Measurements from ENCODE around the gene STAT4.

The STAT4 gene

DNA sequence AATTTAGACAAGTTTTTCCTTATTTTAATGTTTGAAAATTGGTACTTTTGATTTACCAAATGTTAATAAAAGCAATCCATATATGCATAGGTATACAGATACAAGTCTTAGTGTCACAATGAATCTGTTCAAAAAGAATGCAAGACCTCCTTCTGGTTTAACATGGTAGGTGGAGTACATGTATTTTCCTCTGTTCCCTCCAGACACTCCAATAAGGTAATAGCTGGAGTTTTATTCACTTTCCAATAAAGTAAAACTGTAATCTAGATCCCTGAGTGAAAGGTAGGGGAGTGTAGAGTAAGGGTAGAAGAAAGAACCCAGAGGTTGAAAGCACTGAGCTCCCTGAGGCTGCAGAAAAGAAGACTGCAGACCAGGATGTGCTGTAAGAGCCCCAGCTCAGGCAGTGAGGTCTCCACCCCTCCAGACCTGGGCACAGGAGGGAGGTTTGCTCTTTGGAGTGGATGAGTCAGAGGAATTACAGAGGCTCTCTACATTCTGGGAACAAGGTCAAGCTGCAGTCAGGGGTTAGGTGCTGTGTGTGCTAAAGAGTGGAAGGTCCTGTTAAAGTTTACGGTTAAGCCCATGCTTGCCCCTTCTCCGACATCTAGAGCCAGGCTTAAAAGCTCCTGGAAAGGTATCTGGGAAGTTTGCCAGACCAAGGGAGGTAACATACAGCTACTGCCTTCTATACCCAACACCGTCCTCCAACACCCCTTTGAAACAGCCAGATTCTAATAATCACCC is 109.2 kb downstream of the STAT4 start:
- no peak for DNase-seq (ENCODE audit: low read depth)

DNA sequence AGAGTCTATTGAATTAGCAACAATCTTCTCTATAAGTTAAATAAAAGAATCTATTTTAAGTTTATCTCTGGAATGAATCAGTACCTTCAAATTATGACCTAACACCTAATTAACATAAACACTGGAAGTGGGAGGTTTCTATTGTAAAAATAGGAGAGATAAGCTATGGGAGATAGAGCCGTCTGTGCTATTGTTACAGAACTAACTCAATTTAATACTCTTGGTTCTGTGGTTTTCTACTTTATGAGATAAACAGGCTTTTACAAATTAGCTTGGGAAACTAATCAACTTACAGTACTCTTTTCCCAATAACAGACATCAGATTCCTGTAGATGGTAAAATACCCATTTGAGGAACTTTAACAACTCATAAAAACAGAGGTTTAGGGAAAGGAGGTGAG is 111.2 kb downstream of the STAT4 start:
- no peak for DNase-seq (ENCODE audit: low read depth)

DNA sequence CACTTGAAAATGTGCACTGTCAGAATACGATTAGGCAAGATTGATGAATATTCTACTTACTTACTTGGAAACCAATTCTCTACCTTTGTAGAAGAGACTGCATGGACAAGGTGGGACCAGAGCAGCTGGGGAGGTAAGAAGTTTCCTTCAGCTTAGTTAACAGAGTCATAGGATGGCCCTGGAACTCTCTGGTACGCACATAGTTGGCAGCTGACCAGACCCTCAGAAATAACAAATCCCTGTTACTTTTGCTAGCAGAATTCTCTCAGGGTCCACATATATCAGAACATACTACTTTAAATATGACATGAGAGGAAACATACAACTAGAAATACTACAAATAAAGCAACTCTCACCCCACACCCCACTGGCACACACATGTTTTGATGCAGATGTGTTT is 112.1 kb downstream of the STAT4 start:
- no peak for DNase-seq (ENCODE audit: low read depth)

DNA sequence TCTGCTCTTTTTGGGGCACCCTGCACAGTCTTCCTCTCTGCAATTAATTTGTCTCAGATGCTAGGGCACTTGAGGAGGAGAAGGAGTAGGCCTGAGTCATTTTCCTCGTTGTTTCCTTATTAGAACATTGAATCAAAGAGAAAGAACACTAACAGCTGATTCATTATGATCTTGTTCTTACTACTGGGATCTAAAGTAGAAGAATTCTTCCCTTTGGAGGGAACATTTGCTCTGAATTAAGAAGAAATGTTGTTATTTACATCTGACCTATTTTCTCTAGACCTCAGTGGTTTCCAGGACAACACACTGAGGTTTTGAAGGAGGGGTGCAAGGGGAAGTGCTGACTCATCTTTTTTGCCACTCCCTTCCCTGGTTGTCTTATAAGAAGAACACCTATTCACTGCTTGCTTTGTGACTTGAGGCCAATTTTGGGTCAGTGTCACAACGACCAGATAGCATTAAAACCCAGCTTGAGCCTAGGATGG is 112.5 kb downstream of the STAT4 start:
- DNase-seq (ENCODE audit: low read depth): peak; percentile 24

DNA sequence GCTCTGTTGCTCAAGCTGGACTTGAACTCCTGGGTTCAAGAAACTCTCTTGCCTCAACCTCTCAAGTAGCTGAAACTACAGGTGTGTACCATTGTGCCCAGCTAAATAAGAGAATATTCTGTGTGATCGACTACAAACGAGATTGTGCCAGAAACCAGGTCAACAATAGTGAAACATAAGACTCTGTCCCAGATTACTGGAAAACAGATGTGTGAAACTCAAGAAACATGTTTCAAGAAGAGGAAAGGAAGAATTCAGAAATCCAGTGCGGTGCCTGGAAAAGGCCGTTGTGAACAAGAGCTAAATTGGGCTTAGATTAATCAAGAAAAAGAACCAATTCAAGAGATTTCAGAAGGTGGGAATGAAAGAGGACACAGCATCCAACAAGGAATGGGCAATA is 113.4 kb downstream of the STAT4 start:
- no peak for DNase-seq (ENCODE audit: low read depth)

DNA sequence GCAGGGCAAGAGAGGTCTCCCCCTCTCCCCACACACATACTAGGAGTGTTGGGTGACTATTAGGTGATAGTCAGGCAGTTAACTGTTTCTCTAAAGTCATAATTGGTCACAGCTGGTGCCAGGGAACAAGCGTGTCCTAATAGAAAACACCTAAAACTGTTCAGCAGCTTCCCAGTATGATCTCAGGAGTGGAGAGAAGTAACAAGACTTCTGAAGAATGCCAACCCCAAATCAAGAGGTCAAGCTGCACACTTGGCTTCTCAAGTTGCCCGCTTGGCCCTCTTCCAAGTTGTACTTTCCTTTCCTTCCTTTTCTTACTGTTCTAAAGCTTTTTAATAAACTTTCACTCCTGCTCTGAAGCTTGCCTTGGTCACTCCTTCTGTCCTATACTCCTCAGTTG is 114.4 kb downstream of the STAT4 start:
- no peak for DNase-seq (ENCODE audit: low read depth)

DNA sequence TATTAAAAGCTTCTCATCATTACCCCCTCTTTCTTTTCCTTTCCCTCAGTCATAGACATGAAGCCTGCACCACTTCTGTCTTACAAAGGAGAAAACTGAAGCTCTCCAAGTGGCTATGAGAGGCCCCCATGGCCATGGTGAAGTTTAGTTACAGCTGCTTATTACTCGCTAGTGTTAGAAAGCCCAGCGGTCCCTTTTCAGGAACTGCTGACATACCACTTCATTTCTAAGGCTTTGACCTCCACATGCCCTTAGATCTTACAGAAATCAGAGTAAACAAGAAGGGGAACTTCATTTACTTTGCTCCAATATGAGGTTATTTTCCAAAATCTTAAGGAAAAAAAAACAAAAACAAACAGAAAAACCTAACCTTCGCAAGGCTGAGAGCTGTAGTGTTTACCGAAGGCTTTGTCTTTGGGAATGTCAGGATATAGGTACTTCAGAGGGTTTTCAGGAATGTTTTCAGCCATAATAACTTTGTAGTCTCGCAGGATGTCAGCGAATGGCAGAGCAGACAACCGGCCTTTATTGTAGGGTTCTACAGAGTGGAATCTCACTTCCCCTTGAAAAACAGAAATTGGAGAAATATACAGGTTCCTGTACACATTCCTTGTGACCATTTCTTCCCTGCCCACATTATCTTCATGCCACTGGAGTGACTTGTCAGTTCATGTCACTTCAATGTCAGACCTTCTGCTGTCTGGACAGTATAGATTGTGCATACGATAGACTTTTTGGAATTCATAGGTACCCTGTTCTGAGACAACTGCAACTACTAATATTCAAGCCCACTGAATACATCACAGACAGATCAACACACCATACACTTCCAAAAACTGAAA is 118.0 kb downstream of the STAT4 start:
- no peak for DNase-seq (ENCODE audit: low read depth)

DNA sequence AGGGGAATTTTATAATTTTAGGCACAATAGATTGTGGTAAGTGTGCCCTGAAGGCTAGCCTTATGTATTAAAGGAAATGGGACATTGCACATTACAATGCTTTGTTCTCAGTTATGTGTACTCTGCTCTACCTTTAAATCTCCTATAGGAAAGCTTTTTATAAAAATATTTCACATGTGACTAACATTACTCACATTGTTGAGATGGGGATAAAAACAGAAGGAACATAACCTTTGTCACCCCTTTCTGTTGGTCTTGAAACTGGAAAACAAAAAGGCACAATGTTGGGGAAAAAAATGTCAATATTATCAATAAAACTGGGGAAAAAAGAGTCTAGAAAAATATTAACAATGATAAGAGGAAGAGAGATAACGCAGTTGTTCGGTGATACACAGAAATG is 119.5 kb downstream of the STAT4 start:
- no peak for DNase-seq (ENCODE audit: low read depth)

DNA sequence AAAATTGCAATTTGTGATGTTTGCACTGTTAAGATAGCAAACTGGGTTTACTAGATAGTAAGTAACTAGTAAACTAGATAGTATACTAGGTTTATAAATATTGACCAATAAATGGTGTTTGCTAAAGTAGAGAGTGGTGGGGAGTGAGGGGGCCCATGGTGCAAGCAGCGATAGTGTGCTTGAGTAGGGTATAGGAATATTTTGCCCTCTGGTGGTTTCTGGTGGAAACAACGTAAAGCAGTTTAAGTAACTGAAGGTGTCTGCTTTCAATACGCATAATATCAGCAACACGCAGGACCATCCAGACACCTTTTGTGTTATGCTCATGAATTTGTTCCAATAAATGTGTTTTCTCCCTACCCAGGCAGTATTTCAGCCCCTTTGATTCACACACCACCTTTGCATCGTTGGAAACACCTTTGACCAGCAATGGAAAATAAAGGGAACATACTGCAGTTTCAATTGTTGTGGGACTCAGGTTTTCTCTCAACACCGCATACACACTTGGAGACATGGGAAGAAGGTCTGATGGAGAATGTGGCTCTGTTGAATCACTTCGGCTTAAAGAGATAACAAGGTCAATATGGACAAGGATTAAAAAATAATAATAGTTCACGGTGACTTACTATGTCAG is 120.2 kb downstream of the STAT4 start:
- no peak for DNase-seq (ENCODE audit: low read depth)

DNA sequence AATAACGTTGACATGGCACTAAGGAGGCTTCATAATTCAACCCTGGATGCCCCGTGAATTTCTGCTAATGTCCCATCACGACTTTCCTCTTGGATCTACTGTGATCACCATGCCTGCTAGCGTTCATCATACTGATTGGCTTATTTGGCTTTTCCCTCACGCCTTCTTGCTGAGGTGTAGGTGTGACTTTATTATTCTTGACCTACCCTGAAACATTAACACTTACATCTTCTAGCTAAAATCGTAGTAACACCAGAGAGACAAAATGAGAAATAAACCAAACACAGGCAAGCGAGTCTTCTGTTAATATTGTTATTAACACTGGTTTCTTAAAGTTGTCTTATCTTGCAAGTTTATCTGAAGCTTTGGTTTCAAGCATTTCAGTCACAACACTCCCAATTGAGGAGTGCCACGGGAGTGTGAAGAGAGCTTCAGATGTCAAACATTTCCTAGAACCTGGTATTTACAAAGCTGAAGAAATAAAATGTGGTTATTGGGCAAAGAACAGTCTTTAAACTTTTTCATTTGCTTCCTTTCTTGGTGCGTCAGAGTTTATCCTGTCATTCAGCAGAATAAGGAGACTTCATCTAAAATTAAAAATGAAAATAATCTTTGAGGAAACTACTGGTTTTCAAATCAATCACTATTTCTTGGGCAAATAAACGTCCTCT is 121.4 kb downstream of the STAT4 start:
- DNase-seq (ENCODE audit: low read depth): no peak

DNA sequence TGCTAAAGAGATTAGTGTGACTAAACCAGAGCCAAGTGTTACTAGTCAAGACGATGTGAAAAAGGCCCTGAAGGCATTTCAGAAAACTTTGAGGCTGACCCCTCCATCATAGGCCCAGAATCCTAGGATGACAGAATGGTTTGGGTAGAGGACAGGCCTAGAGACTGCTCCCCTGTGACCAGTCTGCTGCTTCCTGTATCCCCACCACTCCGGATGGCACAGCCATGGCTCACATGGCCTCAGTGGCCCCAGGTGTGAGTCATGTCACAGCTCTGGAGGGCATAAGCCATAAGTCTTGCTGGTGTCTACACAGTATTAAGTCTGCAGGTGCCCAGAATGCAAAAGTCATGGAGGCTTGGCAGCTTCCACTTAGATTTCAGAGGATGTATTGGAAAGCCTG is 124.4 kb downstream of the STAT4 start:
- no peak for DNase-seq (ENCODE audit: low read depth)

DNA sequence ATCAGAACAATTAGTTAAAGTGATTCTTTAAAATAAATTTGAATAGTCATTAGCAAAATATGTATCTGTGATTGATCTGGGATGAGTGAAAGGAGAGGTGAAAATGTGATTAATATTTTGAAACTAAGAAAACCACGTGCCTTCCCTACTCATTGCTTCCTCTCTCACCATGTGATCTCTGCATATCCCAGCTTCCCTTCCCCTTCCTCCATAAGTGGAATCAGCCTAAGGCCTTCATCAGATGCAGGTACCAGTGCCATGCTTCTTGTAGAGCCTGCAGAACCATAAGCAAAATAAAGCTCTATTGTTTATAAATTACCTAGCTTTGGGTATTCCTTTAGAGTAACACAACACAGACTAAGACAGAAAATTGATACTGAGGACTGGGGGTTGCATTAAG is 125.7 kb downstream of the STAT4 start:
- DNase-seq (ENCODE audit: low read depth): no peak

DNA sequence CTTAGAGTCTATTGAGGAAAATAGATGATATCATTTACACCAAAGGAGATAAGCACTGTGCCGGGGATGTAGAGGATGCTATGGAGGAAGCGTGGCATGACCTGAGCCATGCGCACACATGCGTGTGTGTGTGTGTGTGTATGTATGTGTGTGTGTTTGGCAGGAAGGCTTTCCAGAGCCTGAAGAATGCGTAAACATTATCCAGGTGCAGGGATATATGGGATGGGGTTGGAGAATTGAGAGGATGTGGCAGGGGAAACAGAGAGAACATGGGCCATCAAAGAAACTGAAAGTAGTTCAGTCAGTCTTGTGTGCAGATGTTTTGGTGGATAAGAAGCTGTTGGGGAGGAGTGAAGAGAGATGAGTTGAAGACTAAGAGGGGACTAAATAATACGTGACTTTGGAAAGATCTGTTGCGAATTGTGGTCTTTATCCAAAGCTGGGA is 127.5 kb downstream of the STAT4 start:
- DNase-seq (ENCODE audit: low read depth): no peak

DNA sequence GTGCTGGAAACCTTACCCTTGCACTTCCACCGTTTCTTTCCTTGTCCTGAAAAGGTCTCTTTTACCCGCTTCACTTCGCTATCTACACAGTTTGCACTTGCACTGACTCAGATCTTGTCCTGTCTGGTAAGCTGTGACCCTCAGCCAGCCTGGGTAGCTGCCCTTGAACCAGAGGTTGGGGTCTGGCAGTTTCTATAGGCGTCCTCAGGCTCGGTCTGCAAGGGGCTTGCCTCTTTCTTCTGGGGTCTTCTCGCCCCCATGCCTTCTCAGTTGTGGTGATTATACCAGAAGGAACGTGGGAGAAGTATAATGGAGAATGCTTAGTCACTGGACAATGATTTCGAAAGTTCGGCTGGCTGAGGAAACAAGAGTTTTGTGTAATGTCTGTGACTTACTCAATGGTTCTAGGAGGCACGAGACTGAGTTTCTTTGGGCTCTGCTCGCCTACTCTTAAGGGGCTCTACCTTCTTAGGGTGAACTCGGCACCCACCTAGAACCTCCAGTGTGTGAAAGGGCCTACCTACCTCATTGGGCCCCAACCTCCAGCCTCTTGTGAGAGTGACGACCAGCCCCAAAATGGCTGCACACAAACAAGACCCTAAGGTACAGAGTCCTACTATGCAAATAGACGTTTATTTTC is 129.9 kb downstream of the STAT4 start:
- no peak for DNase-seq (ENCODE audit: low read depth)

DNA sequence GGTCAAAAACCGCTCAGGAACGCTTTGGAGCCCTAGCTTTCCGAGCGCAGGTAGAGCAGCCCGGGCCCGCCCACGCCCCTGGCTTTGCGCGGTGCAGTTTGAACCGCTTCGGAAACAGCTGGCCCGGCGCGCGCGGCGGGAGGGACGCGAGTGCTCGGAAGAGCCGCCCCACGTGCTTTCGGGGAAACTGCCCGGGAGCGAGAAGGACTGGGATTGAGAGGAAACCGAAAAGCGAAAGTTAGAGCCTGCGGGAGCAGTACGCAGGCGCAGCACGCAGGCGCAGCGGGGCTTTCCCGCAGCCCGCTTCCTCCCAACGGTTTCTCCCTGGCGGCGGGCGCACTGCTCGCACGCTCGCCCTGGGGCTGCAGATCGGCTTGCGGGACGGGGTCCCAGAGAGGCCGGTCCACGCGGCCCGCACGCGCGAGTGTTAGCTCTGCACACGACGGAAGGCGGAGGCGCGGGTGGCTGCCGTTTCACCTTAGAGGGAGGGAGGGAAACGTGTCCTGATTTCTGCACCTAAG is 130.5 kb downstream of the STAT4 start:
- DNase-seq (ENCODE audit: low read depth): peak; percentile 85

DNA sequence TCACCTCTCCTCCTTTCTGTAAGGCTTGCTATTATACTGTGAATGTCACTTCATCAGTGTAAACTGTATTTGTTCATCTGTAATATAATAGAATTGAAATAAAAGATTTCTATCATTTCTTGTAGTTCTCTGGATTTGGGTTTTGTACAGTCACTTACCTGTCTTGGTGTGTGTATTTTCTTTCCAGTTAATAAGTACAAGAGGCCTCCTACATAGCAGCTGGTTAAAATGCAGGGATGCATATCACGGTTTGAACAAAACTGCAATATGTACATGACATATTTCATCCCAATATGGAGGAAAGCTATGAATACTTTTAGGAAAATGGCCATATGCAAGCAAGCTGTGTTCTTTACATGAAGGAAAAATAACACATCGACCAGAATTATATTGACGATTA is 131.4 kb downstream of the STAT4 start:
- no peak for DNase-seq (ENCODE audit: low read depth)

DNA sequence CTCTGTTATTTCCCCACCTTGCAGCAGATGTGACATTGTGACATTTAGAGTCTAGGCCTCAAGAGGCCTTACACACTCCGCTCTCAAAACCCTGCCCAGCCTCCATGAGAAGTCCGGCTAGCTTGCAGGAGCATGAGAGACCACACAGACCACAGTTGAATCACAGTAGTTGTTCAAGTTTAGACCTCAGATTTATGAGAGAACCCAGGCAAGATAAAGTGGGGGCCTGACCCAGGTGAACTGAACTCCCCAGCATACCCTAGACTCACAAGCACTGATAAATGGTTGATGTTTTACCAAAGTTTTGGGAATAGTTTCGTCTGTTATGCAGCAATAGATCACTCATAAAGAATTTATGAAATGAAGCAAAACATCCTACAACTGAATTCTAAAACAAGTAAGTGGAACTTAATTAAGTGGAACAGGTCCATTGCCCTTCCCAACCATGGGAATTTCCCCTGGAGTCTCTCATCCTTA is 132.1 kb downstream of the STAT4 start:
- DNase-seq (ENCODE audit: low read depth): no peak

DNA sequence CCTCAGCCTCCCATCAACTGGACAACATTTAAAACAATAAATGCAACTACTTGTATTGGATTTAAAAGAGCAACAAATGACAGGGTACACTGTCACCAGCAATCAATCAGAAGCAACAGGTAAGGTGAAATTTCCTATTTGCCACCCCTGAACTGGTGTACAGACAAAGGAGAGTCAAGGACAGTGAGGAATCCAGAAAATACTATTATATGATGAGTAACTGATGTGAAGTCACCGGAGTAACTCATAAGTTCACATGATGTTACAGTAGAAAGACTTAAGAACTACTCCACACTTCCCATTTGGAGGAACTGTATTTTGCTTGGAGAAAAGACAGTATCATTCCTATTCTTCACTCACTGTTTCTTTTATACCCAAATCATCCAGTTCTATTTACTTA is 132.7 kb downstream of the STAT4 start:
- DNase-seq (ENCODE audit: low read depth): no peak

DNA sequence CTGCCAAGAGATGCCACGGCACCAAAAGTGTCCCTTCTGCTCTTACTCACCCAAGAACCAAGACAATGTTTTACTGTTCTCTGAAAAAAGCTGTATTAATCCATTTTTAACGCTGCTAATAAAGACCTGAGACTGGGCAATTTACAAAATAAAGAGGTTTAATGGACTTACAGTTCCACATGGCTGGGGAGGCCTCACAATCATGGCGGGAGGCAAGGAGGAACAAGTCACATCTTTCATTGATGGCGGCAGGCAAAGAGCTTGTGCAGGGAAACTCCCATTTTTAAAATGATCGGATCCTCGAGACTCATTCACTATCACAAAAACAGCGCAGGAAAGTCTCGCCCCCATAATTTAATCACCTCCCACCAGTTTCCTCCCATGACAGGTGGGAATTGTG is 135.0 kb downstream of the STAT4 start:
- DNase-seq (ENCODE audit: low read depth): no peak

DNA sequence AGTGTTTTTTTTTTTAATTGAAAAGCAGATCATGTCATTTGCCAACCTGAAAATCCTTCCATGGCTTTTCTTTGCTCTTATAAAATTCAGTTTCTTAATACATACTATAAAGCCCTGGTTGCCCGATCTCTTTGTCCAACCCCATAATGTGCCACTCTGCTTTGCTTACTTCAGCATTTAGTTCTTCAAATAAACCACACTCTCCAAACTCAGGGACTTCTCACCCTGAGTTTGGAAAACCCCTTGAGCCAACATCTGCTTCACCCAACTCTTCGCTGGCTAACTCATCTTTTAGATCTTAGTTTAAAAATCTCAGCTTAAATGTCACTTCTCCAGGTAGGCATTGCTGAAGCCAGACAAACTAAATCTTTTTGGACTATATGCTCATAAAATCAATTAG is 135.6 kb downstream of the STAT4 start:
- DNase-seq (ENCODE audit: low read depth): no peak

DNA sequence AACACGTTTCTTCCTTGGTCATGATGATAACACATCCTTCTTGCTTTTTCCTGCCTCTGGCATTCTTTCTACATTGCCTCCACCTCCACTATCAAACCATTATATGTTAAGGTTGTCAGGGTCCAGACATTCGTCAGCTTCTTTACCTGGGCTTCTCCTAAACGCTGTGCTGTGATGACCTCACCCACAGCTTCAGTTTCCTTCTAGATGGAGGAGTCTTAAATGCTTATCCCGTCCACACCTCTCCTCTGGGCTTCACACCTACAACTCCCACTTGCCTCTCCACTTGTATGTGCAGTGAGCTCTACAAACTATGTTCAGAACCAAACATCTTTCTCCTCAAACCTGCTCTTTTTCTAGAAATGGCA is 136.2 kb downstream of the STAT4 start:
- no peak for DNase-seq (ENCODE audit: low read depth)

All from T-helper 22 cell (primary cell).